ENCODE data around the gene PRR35.

GRCh38 chr16:567373-568256, 7.4 kb downstream of the PRR35 start:
- TF ChIP-seq, protein P1, sequence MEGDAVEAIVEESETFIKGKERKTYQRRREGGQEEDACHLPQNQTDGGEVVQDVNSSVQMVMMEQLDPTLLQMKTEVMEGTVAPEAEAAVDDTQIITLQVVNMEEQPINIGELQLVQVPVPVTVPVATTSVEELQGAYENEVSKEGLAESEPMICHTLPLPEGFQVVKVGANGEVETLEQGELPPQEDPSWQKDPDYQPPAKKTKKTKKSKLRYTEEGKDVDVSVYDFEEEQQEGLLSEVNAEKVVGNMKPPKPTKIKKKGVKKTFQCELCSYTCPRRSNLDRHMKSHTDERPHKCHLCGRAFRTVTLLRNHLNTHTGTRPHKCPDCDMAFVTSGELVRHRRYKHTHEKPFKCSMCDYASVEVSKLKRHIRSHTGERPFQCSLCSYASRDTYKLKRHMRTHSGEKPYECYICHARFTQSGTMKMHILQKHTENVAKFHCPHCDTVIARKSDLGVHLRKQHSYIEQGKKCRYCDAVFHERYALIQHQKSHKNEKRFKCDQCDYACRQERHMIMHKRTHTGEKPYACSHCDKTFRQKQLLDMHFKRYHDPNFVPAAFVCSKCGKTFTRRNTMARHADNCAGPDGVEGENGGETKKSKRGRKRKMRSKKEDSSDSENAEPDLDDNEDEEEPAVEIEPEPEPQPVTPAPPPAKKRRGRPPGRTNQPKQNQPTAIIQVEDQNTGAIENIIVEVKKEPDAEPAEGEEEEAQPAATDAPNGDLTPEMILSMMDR (conservative IDR thresholded peaks at IDR 0.05; ENCODE audit: low read depth, low read length) = no peak
- TF ChIP-seq EZH2phosphoT487 (IDR thresholded peaks at IDR 0.05; ENCODE audit: borderline replicate concordance, low read length) = no peak
- no peak for TF ChIP-seq EZH2 (IDR thresholded peaks at IDR 0.05; ENCODE audit: low read length, unreplicated experiment)
